ENCODE data around the gene DDX3X.
"Not testable (repeated sequence)": the region's sequence is repeated elsewhere in the genome, so short reads cannot be mapped to it uniquely, and the experiment has no call there.

DNA sequence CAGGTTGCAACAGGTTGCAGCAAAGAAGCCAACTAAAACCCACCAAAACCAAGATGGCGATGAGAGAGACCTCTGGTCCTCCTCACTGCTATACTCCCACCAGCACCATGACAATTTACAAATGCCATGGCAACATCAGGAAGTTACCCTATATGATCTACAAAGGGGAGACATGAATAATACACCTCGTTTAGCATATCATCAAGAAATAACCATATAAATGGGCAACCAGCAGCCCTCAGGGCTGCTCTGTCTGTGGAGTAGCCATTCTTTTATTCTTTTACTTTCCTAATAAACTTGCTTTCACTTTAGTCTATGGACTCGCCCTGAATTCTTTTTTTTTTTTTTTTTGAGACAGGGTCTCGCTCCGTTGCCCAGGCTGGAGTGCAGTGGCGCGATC is 56.6 kb downstream of the DDX3X start:
- not testable (repeated sequence) for TF ChIP-seq TAF1 (IDR thresholded peaks at IDR 0.05; ENCODE audit: borderline replicate concordance, low read depth, low read length); CTCF (IDR thresholded peaks at IDR 0.05); EP300 (IDR thresholded peaks at IDR 0.05; ENCODE audit: borderline replicate concordance in 1 of 2, low read depth in 1 of 2, low read length in 1 of 2); RFX5 (IDR thresholded peaks at IDR 0.05; ENCODE audit: low read length); FOXM1 (IDR thresholded peaks at IDR 0.05; ENCODE audit: low read depth); REST (IDR thresholded peaks at IDR 0.05; ENCODE audit: low read depth, low read length); USF2 (IDR thresholded peaks at IDR 0.05; ENCODE audit: borderline replicate concordance, low read depth, low read length); ELF1 (IDR thresholded peaks at IDR 0.05); RAD21 (IDR thresholded peaks at IDR 0.05; ENCODE audit: low read length); NFIC (IDR thresholded peaks at IDR 0.05; ENCODE audit: borderline replicate concordance); EZH2phosphoT487 (IDR thresholded peaks at IDR 0.05; ENCODE audit: borderline replicate concordance, low read depth); RCOR1 (IDR thresholded peaks at IDR 0.05; ENCODE audit: low read length); YY1 (IDR thresholded peaks at IDR 0.05; ENCODE audit: low read depth)
- TF ChIP-seq, protein P1, sequence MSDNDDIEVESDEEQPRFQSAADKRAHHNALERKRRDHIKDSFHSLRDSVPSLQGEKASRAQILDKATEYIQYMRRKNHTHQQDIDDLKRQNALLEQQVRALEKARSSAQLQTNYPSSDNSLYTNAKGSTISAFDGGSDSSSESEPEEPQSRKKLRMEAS (IDR thresholded peaks at IDR 0.05; ENCODE audit: low read depth): not testable (repeated sequence)
